HG03354 (cell line): ENCODE measurements around the gene KLF11.

ENCODE experiments used
- ATAC-seq: cut with Tn5 transposase; IDR thresholded peaks from one replicate; pipeline ENCODE4 v1.9.1; 2021; ENCODE audit warnings: mild to moderate bottlenecking; ENCODE audit not compliant: unreplicated experiment, poor library complexity, severe bottlenecking

KLF11 gene

DNA sequence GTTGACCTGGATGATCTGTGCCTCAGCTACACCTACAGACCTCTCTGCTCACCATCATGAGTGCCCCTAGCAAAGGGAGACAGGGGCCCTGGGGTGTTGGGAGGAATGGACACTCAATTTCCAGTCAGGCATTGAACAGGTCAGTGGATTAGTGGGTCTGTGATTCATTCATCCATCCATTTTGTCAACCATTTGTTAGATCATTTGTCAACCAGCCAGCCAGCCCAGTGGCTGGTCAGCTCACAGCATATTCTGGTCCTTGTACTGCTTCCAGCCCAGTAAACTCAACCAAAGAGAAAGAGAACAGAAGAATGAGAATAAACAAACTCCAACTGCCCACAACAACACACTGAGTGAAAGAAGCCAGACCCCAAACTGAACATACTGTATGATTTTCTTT is 4.6 kb upstream of the KLF11 start:
- no peak for ATAC-seq

DNA sequence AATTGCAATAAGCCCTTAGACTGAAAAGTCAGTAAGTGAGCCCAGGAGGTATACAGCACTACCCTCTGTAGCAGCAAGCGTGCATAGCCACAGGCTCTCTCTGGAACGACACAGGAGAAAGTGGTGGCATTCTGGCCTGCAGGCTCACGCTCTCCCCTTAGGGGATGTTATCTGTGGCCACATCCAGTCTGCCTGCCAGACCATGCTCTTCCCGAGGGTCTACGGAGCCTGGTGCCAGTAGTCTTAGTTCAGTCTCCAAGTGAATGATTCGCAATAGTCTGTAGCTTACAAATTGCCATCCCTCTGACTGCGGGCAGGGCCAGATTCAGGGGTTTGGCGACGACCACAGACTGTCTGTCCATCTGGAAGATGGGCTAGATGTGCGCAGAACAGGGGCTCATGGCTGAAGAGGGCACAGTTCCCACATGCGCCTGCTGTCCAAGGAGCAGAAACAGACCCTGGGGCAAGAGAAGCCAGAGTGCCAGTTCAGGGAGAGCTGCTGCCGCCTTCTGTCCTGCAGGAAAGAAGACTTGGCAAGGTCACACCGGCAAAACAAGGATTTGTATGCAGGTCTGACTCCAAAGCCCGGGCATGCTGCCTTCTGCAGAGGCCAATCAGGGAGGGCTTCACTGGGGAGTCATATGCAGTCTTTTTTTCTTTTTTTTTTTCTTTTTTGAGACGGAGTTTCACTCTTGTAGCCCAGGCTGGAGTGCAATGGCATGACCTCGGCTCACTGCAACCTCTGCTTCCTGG is 3.5 kb upstream of the KLF11 start:
- no peak for ATAC-seq

GRCh38 chr2:10041711-10042110 is 1.6 kb upstream of the KLF11 start:
- no peak for ATAC-seq

DNA sequence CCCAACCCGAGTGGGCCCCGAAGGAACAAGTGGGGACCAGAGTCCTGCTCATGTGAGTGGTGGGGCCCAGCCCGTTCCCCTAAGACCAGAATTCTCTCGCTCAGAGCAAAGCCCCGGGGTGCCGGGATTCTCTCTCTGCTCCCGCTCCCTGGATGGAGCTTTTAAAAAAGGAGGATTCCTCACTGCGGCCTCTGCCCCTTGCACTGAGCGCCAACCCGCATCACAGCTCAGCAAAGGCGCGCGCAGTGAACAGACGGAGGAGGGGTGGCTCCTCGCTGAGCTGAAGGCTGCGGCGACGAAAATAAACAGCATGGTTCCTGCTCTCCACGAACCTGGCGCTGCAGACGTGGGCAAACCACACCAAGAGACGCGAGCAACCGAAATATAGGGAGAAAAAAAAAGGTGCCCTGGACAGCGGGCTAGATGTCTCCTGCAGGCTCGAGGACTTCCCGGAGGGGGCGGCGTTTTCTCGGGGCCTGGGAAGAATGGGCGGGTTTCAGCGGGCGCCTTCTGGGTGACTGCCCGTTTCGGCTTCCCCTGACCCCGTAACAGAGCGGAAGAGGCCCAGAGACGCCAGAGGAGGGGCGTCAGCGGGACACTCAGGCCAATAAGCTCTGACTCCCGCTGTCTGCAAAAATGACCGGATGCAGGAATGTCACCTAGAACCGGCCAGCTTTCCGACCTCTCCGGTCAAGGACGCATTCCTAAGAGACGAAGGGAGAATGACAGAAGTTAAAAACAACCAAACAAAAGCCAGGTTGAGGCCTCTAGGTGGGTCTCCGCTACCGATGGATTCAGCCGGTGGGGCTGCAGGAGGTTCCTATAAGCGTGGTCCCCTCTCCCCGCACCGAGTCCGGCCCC is 819 bp upstream of the KLF11 start:
- ATAC-seq, result no peak

GRCh38 chr2:10043906-10044601 is 704 bp downstream of the KLF11 start:
- peak; percentile 55 for ATAC-seq

GRCh38 chr2:10045561-10046355 is 2.4 kb downstream of the KLF11 start:
- ATAC-seq, result no peak

- no peak for ATAC-seq
Observed at GRCh38 chr2:10046931-10047330, 3.6 kb downstream of the KLF11 start.

GRCh38 chr2:10047616-10048500 is 4.5 kb downstream of the KLF11 start:
- ATAC-seq, result no peak

DNA sequence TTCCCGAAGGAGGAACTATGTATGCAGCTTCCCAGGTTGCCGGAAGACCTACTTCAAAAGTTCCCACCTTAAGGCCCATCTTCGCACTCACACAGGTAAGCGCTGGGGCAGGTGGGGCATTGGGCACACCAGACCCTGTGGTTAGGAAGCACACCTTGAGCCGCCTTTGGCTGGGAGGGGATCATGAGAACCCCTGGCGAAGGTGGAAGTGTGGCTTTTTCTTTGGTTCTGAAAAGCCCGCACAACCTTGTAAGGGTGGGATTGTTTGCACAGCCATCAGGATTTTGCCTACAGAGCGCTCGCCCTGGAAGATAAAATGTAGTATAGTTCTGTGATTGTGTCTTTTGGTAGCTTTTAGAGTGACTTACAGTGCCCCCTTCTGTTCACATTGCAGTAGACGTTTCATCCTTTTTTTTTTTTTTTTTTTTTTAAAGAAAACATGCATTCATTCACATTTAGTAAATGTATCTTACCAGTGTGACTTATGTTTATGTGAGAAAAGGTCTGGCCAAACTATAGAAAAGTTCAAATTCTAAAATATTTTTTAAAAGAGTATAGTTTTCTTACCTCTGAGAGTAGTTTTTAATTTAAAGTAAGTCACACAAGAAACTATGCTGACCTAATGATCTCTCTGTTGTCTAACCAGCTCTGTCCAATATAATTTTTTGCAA is 5.3 kb downstream of the KLF11 start:
- no peak for ATAC-seq

- ATAC-seq, result no peak
Observed at GRCh38 chr2:10052216-10052615, 8.9 kb downstream of the KLF11 start.

- no peak for ATAC-seq
Observed at GRCh38 chr2:10053351-10053750, 10.0 kb downstream of the KLF11 start.

GRCh38 chr2:10054424-10054823 is 11.1 kb downstream of the KLF11 start:
- ATAC-seq, result no peak

- no peak for ATAC-seq
Observed at GRCh38 chr2:10054976-10055375, 11.6 kb downstream of the KLF11 start.

- no peak for ATAC-seq
Observed at GRCh38 chr2:10056439-10056838, 13.1 kb downstream of the KLF11 start.

DNA sequence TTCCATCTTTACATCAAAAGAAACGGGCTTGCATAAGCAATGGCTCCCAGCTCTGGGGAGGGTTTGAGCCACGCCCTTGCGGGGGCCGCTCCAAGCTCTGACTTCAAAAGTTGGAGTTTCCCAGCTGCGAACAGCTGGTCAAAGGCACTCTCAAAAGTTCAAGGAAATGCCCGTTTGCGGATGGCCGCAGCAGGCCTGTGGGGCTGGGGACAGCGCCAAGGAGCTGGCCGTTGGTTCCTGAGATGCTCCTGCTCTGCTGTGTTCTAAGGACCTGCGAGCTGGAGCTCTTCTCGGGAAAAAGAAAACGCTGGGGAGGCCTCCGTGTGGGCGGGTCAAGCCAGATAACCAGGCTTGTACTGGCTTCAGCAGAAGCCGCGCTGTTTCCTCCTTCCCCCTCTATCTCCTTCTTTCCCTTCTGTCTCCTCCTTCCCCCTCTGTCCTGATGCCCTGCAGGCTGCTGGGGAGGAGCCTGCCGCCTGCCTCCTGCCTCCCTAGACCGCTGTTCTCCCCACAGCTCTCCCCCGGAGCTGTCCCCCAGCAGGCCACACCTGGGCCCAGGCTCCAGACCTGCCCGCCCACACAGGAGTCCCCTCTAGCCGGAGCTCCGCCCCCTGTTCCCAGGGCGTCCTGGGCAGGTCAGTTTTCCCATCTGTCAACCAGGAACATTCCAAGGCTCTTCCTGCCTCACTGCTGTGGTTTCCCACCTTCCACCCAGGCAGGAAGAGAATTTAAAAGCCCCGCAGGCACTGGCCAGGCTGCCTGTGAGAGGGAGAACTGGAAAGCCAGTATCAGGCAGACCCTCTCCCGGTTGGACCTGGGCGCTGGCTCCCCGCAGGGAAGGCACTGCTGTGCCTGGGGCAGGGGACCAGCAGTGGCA is 14.1 kb downstream of the KLF11 start:
- no peak for ATAC-seq

GRCh38 chr2:10058251-10059015 is 15.1 kb downstream of the KLF11 start:
- no peak for ATAC-seq

DNA sequence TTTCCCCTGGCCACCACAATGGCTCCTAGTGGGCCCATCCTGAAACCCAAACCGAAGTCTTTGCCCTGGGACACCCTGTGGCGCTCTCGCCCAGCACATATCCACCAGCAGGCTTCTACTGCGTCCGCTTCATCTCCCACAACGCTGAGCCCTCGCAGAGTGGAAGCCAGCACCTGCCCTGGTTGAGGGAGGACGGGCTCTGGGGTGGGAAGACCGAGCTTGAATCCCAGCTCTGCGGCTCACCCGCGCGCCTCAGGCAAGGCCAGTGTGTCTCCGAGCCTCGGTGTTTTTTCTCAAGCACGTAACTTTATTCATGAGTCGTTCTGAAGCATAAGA is 15.6 kb downstream of the KLF11 start:
- no peak for ATAC-seq
